Effector CD8-positive, alpha-beta T cell (primary cell): ENCODE results near the gene CEPT1.
"Not testable (repeated sequence)": the region's sequence is repeated elsewhere in the genome, so short reads cannot be mapped to it uniquely, and the experiment has no call there.

Source experiments
- DNase-seq: peaks from one replicate; lab custom pipeline; 2025; lab: John Stamatoyannopoulos, UW
- total RNA-seq, 4 experiments: gene quantifications; one replicate each; lab custom pipeline; 2026; lab: John Stamatoyannopoulos, UW

CEPT1 gene
- total RNA-seq = 42.2 to 54.0 (median 47.2) reads per million in 4 experiments

DNA sequence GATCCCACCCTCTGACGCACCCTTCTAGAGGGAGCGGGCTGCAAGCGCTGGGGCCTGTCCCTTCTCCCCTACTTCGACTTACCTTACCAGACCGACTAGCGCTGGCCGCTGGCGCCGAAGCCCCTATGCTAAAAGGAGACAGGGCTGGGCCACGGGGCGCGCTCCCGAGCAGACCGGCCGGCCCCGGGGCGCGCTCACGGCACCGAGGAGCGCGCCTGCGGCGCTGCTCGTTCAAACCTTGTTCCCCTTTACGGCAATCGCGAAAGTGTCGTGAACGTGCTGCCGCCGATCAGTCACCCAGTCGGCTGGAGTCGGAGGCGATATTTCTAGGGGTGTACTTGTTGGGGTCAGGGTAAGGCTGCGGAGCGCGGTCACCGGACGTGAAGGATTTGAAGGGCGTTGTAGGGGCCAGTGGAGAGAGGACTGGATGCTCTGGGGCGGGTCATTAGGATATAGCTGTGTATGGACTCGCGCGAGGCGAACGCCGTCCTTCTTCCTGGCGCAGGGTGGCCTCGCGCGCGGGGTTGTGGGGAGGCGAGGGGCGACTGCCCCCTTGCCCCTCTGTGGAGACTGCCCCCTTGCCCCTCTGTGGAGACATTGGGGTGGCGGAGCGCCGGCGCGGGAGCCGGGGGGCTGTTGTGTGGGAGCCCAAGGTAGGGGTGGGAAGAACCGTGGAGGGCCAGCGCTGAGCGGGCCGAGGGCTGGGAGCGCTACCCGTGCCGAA is at the start of gene CEPT1, which contains the start of gene DRAM2:
CEPT1 (plus strand) TSS at position 268 of the 724 bp plus-strand sequence. CDS start 7,492 bp downstream, outside the sequence.
DRAM2 (minus strand) TSS at position 138 of the 724 bp plus-strand sequence. CDS start 8,539 bp downstream, outside the sequence.
- DNase-seq = peak; percentile 81

DNA sequence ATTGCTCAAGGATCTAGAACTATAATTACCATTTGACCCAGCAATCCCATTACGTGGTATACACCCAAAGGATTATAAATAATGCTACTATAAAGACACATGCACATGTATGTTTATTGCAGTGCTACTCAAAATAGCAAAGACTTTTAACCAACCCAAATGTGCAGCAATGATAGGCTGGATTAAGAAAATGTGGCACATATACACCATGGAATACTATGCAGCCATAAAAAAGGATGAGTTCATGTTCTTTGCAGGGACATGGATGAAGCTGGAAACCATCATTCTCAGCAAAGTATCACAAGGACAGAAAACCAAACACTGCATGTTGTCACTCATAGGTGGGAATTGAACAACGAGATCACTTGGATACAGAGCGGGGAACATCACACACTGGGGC is 44.6 kb upstream of the CEPT1 start:
- not testable (repeated sequence) for DNase-seq

DNA sequence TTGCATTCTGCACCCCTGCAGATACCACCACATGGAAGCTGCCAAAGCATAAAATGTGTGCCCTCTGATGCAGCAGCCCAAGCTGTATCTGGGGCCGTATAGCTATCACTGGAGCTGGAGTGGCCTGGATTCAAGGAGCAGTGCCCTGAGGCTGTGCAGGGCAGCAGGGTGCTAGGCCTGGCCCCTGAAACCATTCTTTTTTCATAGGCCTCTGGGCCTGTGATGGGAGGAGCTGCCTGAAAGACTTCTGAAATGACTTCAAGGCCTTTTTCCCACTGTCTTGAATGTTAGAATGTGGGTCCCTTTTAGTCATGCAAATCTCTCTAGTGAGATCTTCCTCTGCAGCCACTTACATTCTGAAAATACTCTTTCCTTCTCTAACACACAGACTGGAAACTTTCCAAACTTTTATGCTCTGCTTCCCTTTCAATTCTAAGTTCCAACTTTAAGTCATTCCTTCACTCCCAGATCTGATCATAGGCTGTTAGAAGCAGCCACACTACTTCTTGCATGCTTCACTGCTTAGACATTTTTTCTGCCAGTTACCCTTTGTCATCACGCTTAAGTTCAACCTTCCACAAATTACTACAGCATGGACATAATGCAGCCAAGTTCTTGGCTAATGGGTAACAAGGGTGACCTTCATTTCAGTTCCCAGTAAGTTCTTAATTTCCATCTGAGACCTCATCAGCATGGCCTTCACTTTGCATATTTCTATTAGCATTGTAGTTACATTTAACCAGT is 42.5 kb upstream of the CEPT1 start:
- no peak for DNase-seq

DNA sequence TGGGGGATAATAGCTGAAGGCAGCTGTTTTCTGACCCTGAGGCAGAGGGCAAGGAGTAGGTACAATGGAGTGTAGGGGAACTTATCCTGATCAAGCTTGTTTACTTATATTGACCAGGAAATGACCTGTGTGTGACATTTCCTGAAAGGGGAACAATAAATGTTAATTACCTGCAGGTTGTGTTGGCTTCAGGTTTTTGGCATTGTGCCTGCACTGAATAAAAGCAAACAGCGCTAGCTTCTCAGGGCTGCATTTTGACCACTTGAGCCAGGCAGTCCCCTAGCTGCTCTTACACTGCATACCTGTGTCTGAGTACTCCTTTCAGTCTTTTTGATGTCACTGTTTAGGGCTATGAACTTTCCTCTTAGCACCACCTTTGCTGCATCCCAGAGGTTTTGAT is 40.7 kb upstream of the CEPT1 start:
- no peak for DNase-seq

DNA sequence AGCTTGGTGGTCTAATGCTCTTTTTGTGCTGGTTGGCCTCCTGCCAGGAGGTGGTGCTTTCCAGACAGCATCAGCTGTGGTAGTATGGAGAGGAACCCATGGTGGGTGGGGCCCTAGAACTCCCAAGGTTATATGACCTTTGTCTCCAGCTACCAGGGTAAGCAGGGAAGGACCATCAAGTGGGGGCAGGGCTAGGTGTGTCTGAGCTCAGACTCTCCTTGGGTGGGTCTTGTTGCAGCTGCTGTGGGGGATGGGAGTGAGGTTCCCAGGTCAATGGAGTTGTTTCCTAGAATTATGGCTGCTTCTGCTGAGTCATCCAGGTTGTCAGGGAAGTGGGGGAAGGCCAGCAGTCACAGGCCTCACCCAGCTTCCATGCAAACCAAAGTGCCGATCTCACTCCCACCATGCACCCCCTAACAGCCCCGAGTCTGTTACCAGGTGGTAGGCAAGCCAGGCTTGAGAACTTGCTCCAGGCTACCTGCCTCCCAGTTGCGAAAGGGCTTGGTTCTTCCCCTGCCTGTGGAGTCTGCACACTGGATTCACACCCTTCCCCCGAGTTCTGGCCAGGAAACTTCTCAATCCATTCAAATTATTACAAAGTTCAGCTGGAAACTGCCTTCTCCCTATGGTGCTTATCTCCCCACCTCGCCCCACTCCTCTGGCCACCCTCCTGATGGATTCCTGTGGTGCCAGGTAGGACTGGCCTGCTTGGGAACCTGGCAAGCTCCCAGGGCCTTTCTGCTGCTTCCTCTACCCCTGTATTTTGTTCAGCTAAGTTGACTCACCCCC is 38.0 kb upstream of the CEPT1 start:
- no peak for DNase-seq

DNA sequence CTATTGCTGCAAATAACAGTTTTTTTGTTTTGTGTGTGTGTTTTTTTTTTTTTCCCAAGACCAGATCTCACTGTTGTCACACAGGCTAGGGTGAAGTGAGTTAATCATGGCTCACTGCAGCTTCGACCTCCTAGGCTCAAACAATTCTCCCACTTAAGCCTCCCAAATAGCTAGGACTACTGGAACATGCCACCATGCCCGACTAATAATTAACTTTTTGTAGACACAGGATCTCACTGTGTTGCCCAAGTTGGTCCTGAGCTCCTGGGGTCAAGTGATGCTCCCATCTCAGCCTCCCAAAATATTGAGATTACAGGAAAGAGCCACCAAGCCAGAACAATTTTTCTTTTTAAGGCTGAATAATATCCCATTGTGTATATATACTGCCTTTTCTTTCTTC is 35.0 kb upstream of the CEPT1 start:
- no peak for DNase-seq

DNA sequence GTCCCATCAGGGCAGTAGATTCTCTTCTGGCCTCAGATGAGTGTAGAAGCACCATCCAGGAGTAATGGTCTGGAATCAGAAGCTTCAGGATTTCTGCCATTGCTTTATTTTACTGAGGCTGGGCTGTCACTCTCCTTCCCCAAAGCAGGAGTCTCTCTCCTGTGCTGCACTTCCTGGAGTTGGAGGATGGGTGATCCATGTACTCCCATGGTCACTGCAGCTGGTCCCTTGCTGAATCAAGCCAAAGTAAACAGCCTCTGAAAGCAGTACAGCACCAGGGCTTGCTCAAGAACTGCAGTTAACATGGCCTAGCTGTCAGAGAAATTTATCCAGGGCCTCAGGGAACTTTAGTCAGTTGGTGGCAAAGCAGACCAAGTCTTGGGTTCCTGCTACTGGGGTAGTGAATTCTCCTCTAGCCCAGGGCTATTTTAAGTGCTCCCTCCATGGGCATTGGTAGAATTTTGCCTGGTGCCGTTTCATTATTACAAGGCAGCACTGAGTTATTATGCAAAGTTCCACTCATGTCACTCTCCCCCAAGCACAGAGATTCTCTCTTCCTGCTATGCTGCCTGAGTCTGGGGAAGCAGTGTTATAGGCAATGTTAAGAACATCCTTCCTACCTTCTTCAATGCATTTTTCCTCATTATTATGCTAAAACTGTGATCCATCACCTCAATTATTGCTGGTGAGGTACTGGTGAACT is 29.7 kb upstream of the CEPT1 start:
- no peak for DNase-seq

DNA sequence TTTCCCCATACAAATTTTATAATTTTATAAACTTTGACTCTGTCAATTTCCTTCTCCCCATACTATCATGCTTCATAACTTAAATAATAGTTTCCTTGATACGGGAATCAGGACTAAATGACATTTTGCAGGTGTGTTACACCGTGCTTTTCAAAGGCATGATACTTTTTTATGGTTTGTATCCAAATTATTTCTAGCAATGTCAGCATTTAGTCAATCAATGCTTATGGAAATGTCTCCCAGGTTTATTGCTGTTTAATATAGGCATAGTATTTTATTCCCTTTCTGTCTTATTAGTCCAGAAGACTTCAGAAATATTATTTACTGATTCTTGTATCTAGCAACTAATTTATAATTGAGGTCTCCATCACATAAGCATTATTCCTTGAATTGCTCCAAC is 23.5 kb upstream of the CEPT1 start:
- DNase-seq = no peak

DNA sequence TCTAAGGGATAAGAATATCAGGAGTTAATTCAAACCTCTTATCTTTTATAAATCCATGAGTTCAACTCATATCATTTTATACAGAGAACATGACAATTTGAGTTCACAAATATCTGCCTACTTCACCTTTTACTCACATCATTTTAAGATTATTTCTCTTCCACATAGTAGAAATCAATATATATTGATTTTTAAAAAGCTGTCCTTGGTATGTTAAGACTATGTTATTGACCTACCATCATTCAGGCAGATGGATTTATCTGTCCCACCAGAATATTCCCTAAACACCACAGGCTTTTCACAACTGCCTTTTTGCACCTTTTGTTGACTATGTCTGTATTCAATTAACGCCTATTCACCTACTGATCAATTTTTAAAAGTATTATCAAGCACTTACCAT is 13.7 kb upstream of the CEPT1 start:
- no peak for DNase-seq

DNA sequence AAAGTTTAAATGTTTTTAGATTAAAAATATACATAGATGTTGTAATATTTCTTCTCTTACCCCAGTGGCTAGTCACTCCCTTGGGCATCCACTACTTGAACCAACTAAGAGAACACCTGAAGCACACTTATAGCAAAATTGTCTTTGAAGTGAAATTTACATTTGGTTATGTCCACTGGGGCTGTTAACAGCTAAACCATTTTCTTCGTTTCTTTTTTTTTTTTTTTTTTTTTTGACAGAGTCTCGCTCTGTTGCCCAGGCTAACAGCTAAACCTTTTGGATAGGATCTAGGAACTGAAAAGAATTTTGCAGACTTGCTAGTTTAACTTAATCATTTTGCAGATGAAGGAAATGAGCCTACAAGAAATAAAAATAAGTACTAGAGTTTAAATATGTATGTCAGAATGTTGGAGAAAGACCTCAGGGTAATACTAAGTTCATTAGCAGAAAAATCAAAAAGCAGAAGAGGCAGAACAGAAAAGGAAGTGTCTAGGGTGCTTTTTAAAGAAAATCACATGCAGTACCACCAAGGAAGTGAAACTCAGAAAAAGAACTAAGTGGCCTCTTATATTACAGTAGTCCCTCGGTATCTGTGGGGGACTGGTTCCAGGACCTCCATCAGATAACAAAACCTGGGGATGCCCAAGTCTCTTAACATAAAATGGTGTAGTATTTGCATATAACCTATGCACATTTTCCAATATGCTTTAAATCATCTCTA is 11.9 kb upstream of the CEPT1 start:
- DNase-seq = no peak

DNA sequence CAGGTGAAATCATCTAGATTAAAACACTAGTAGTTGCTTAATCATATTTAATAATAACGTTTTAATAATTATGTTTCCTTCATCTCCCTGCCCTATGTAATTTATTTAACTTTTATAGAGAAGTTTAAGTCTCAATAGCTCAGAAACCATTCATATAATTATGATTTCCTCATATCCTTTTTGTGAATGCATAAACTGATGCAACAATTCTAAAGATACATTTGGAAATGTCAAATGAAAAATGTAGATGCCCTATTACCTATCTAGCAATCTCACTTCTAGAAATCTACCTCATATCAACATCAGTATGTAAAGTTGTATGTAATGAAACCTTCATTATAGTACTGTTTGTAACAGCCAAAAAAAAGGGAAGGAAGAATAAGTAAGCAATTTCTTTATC is 10.6 kb upstream of the CEPT1 start:
- no peak for DNase-seq

DNA sequence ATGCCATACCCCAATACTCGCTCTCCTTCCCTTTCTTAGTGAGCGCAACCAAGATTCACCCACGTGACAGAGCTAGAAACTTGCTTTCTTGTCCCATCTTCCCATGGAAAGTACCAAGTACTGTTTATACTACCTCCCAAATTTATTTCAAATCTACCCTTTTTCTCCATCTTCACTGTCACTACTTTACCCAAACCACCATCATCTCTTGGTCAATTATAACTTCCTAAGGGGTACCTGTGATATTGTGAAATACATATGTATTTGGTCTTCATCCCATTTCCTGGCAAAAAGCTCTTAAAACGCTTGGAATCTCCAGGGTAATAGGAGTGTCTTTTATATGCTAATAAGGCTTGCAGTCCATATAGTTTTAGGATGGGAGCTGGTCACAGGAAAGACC is 8.3 kb upstream of the CEPT1 start:
- DNase-seq = no peak

DNA sequence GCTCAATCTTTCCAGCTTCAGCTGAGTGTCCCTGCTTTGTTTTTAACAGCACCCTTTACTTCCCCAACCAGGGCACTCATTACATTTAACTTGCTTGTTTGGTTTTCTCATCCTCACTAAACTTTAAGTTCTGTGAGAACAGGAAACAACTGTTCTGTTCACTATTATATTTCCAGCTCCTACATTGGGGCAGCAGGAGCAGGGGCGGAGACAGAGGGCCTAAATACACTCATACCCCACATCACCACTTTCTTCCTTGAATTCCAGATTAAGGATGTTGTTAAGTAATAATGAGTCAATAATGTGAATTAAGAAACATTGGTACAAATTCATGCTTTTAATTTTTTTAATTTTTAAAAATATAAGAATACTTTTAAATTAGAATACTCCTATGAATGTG is 6.2 kb upstream of the CEPT1 start:
- no peak for DNase-seq

DNA sequence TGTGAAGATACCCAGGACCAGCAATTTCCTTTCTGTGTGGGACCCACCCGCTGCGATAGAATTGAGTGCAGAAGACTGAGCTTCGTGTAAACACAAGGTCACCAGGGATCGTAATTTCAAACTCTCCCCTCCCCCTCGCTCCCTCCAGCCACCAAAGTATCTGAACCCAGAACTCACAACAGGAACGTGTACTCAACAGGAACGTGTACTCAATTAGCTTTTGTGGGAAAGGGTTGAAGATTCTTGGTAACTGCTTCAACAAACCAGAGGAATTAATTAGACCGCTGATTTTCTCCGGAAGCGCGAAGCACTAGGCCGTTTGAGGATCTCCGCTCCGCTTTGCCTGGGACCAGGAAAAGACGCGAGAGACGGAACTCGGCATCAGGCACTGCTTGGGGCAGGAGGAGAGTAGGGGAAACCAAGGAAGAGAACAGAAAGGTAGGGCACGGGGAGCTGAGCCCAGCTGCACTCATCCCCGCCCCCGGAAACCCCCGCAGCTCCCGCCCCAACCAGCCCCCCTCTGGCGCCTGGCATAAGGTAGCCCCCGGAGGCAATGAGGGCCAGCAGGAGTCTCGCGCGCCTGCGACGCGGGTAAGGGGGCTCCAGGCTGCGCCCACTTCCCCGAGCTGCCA is 583 bp upstream of the CEPT1 start:
- DNase-seq = peak; percentile 69

DNA sequence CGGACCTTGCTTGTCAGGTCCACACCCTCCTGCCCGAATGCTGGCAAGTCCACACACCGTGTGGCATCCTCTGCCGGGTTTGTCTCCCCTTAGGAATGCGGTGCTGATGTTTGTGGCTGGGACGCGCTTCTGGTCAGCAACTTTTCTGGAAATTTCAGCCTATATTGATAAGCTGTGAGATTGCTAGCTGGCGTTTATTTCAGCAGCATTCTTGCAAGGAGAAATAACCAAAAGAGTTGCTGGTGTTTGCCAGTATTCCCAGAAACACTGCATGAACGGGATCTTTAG is 601 bp downstream of the CEPT1 start:
- no peak for DNase-seq

DNA sequence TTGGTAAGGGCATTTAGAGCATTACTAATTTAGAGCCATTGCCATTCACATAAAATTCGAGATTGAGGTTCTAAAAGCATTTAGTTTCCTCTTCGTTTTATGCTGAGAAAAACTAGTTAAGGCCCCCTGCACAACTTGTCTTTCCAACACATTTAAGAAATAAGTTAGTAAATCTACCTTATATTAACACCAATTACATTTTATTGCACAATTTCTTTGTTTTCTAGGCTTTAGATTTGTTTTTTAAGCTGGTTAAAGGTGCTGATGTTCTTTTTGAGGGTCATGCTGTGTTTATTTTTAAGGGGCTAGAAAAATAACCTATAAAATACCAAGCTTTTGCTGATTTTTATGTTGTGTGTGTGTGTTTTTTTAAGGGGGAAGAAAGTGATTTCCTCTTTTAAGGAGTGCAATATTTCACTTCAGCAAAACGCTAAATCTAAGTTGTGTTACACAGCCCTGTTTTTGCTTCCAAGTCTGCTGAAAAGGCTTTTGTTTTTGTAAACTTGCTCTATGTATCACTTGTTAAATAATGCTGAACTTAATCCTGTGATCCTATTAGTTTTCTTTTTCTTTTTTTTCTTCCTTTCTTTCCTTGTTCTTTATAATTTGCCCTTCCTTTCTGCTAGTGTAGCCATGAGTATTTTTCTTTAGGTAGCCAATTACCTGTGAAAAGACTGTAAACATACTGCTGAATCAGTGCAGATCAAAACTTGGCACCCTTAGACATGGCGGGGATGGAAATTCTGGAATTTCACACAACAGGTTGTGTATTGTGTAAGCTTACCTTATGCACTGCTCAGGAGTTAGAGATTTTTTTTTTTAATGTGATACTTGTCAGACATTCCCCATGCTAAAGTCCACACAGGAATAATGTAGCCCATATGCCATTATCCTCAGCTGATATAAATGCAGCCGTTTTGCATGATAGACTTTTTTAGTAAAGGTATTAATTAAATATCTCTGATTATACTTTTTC is 1.5 kb downstream of the CEPT1 start:
- no peak for DNase-seq

DNA sequence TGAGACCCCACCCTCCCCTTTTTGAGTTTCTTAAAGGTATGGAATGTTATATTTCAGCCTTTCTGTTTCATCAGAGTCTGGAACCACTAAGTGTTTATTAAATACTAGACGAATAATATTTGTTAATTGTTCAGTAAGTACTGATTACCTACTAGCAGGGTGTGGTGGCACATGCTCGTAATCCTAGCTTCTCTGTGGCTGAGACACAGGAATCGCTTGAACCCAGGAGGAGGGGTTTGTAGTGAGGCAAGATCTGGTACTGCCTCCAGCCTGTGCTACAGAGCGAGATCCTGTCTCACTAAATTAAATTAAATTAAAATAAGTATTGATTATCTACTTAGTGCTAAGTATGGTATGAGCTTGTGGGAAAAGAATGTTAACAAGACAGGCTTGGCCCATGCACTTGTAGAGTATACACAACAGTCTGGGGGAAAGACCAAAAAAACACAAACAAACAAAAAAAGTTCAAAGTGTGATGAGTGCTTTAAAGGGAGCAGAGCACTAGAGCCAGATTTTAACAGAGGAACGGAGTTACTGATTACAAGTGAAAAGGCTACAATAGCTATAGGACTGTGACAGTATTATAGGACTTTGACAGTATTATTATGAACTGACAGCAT is 2.4 kb downstream of the CEPT1 start:
- no peak for DNase-seq

DNA sequence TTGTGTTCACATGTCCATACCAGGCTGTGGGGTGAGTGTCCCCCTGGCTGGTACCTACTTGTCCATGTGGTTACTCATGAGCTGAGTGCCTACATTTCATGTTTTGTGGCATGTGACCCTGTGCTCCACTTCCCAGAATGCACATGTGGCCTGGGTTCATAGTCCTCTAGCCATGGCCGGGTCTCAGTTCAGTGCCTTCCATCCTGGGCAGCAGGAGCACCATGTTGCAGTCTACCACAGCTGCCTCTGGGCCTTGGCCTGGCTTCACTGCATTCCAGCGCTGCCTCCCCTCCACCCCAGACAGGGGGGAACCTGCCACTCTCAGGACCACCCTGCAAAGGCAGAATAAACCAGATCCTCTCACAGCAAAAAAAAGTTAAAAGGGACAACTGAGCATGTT is 5.5 kb downstream of the CEPT1 start:
- no peak for DNase-seq
